Measurements from ENCODE around the gene MEIKIN. TPM values are rescaled to one million over a fixed set of nuclear protein-coding genes. Genes with fewer than 3 reads are reported as not detected.

The MEIKIN gene
- total RNA-seq, 4 donors from 2014 or later = 0.60 to 14.8 TPM; not detected in 2

GRCh38 chr5:131981516-131981915, 36.1 kb upstream of the MEIKIN start:
- ATAC-seq (ENCODE audit: low FRiP score) (no peak), DNase-seq (ENCODE audit: low spot score) (no peak)
- TF ChIP-seq CTCF (IDR thresholded peaks at IDR 0.05) = no peak

- ATAC-seq (ENCODE audit: low FRiP score) = no peak
- TF ChIP-seq CTCF (IDR thresholded peaks at IDR 0.05) = no peak
- DNase-seq (ENCODE audit: low spot score) = no peak
Observed at GRCh38 chr5:131980696-131981095, 35.2 kb upstream of the MEIKIN start.

- no peak for TF ChIP-seq CTCF (IDR thresholded peaks at IDR 0.05)
- ATAC-seq (ENCODE audit: low FRiP score) = no peak
- DNase-seq (ENCODE audit: low spot score) = no peak
Observed at GRCh38 chr5:131979816-131980215, 34.4 kb upstream of the MEIKIN start.

- no peak for TF ChIP-seq CTCF (IDR thresholded peaks at IDR 0.05)
- DNase-seq (ENCODE audit: low spot score) (no peak), ATAC-seq (ENCODE audit: low FRiP score) (no peak)
Observed at GRCh38 chr5:131977212-131977604, 31.7 kb upstream of the MEIKIN start.

- no peak for DNase-seq (ENCODE audit: low spot score)
- no peak for TF ChIP-seq CTCF (IDR thresholded peaks at IDR 0.05)
- ATAC-seq (ENCODE audit: low FRiP score) = no peak
Observed at GRCh38 chr5:131976414-131977211, 31.1 kb upstream of the MEIKIN start.

GRCh38 chr5:131974956-131975726, 29.7 kb upstream of the MEIKIN start:
- ATAC-seq (ENCODE audit: low FRiP score) (no peak), DNase-seq (ENCODE audit: low spot score) (no peak)
- no peak for TF ChIP-seq CTCF (IDR thresholded peaks at IDR 0.05)

GRCh38 chr5:131974622-131974955, 29.1 kb upstream of the MEIKIN start:
- TF ChIP-seq CTCF (IDR thresholded peaks at IDR 0.05) = no peak
- DNase-seq (ENCODE audit: low spot score) = no peak
- ATAC-seq (ENCODE audit: low FRiP score) = no peak
